H9 (cell line): Measurements from ENCODE around the gene SDE2. TPM values are rescaled to one million over a fixed set of nuclear protein-coding genes. Genes with fewer than 3 reads are reported as not detected.

ENCODE experiments used
- DNase-seq: peaks from one replicate; pipeline ENCODE4 v3.0.0-alpha.2; 2017
- H2AFZ ChIP-seq: one replicate; pipeline ENCODE4 v1.6.1; 2013; ENCODE audit warnings: mild to moderate bottlenecking, low read length, control low read depth, moderate library complexity
- H2AK5ac ChIP-seq: 2 replicates; pipeline ENCODE4 v1.6.1; 2013; ENCODE audit warnings: low read length, control low read depth, mixed read lengths; ENCODE audit not compliant: insufficient read length
- H2BK120ac ChIP-seq: one replicate; pipeline ENCODE4 v1.6.1; 2013; ENCODE audit warnings: low read depth, mild to moderate bottlenecking, low read length, control low read depth, inconsistent platforms; ENCODE audit not compliant: poor library complexity, severe bottlenecking
- H2BK12ac ChIP-seq: 2 replicates; pipeline ENCODE4 v1.6.1; 2013; ENCODE audit warnings: low read length, control low read depth, mixed read lengths, low read depth; ENCODE audit not compliant: insufficient read length
- H2BK15ac ChIP-seq: 2 replicates; pipeline ENCODE4 v1.6.1; 2013; ENCODE audit warnings: low read depth, low read length, control low read depth
- H2BK20ac ChIP-seq: one replicate; pipeline ENCODE4 v1.6.1; 2013; ENCODE audit warnings: low read depth, mild to moderate bottlenecking, low read length, control low read depth, inconsistent platforms; ENCODE audit not compliant: poor library complexity, severe bottlenecking
- H2BK5ac ChIP-seq: 2 replicates; pipeline ENCODE4 v1.6.1; 2013; ENCODE audit warnings: low read length, control low read depth, mixed read lengths; ENCODE audit not compliant: insufficient read length
- H3K14ac ChIP-seq: 2 replicates; pipeline ENCODE4 v1.6.1; 2013; ENCODE audit warnings: low read length, control low read depth; ENCODE audit not compliant: insufficient read depth
- H3K18ac ChIP-seq: 2 replicates; pipeline ENCODE4 v1.6.1; 2013; ENCODE audit warnings: low read depth, mild to moderate bottlenecking, mixed read lengths, low read length, control low read depth; ENCODE audit not compliant: insufficient read length
- H3K23ac ChIP-seq: 2 replicates; pipeline ENCODE4 v1.6.1; 2013; ENCODE audit warnings: low read length, control low read depth, mixed read lengths, low read depth; ENCODE audit not compliant: insufficient read length
- H3K23me2 ChIP-seq: 2 replicates; pipeline ENCODE4 v1.6.1; 2013; ENCODE audit warnings: low read depth, mild to moderate bottlenecking, mixed read lengths, low read length, control low read depth; ENCODE audit not compliant: insufficient read length, poor library complexity, severe bottlenecking
- H3K27ac ChIP-seq: 2 replicates; pipeline ENCODE4 v1.5.1; 2013; ENCODE audit warnings: low read length, control low read depth, mixed read lengths, low read depth; ENCODE audit not compliant: insufficient read length
- H3K27me3 ChIP-seq: 2 replicates; pipeline ENCODE4 v1.6.1; 2013; ENCODE audit warnings: low read length, control low read depth, inconsistent platforms; ENCODE audit not compliant: insufficient read depth
- H3K4ac ChIP-seq: 2 replicates; pipeline ENCODE4 v1.6.1; 2013; ENCODE audit warnings: low read depth, mild to moderate bottlenecking, control low read depth, inconsistent platforms, low read length, moderate library complexity
- H3K4me1 ChIP-seq: 2 replicates; pipeline ENCODE4 v1.6.1; 2013; ENCODE audit warnings: low read length, control low read depth, inconsistent platforms; ENCODE audit not compliant: insufficient read depth
- H3K4me2 ChIP-seq: 2 replicates; pipeline ENCODE4 v1.6.1; 2013; ENCODE audit warnings: low read length, control low read depth, mixed read lengths; ENCODE audit not compliant: insufficient read length, insufficient read depth
- H3K56ac ChIP-seq: 2 replicates; pipeline ENCODE4 v1.6.1; 2013; ENCODE audit warnings: low read depth, mild to moderate bottlenecking, mixed read lengths, low read length, control low read depth; ENCODE audit not compliant: insufficient read length
- H3K79me1 ChIP-seq: 2 replicates; pipeline ENCODE4 v1.6.1; 2013; ENCODE audit warnings: low read depth, mild to moderate bottlenecking, moderate library complexity, low read length, control low read depth, inconsistent platforms; ENCODE audit not compliant: insufficient read depth, poor library complexity, severe bottlenecking
- H3K79me2 ChIP-seq: 2 replicates; pipeline ENCODE4 v1.6.1; 2013; ENCODE audit warnings: low read length, control low read depth, inconsistent platforms; ENCODE audit not compliant: insufficient read depth
- H3K9ac ChIP-seq: 2 replicates; pipeline ENCODE4 v1.6.1; 2013; ENCODE audit warnings: low read length, control low read depth, mixed read lengths; ENCODE audit not compliant: insufficient read length; ENCODE audit errors: extremely low read depth
- H3K9me3 ChIP-seq: one replicate; pipeline ENCODE4 v1.6.1; 2013; ENCODE audit warnings: low read depth, low read length, inconsistent platforms; ENCODE audit not compliant: control insufficient read depth
- H3T11ph ChIP-seq: one replicate; pipeline ENCODE4 v1.6.1; 2013; ENCODE audit warnings: mild to moderate bottlenecking, low read length, control low read depth, inconsistent platforms
- H4K20me1 ChIP-seq: one replicate; pipeline ENCODE4 v1.6.1; 2013; ENCODE audit not compliant: control insufficient read depth, insufficient read length, insufficient read depth
- H4K5ac ChIP-seq: 2 replicates; pipeline ENCODE4 v1.6.1; 2013; ENCODE audit warnings: low read depth, mild to moderate bottlenecking, mixed read lengths, low read length, control low read depth; ENCODE audit not compliant: insufficient read length
- H4K8ac ChIP-seq: replicated peaks from 2 replicates; pipeline ENCODE4 v1.6.1; 2013; ENCODE audit warnings: low read length, control low read depth, mixed read lengths, low read depth; ENCODE audit not compliant: insufficient read length
- H4K91ac ChIP-seq: 2 replicates; pipeline ENCODE4 v1.6.1; 2013; ENCODE audit warnings: low read depth, mild to moderate bottlenecking, moderate library complexity, mixed read lengths, low read length, control low read depth; ENCODE audit not compliant: insufficient read length
- H3K27ac Mint-ChIP-seq, 3 experiments: 2 replicates in 2 of 3; 3 replicates in 1 of 3; pipeline ENCODE4 v1.8.0; 2020 to 2021; ENCODE audit warnings: mixed read lengths in 3 of 3, mild to moderate bottlenecking in 1 of 3, moderate library complexity in 1 of 3
- H3K27me3 Mint-ChIP-seq: 2 replicates; pipeline ENCODE4 v1.8.0; 2021; ENCODE audit warnings: low read depth, mild to moderate bottlenecking, moderate library complexity, mixed read lengths
- H3K36me3 Mint-ChIP-seq, 3 experiments: 2 replicates in 2 of 3; 3 replicates in 1 of 3; pipeline ENCODE4 v1.8.0; 2020 to 2021; ENCODE audit warnings: low read depth in 3 of 3, mixed read lengths in 3 of 3; ENCODE audit not compliant: insufficient read depth in 1 of 3
- H3K4me1 Mint-ChIP-seq, 2 experiments: 2 replicates each; pipeline ENCODE4 v1.8.0; 2020; ENCODE audit warnings: mixed read lengths in 2 of 2
- H3K4me3 Mint-ChIP-seq, 2 experiments: 2 replicates in 1 of 2; 3 replicates in 1 of 2; pipeline ENCODE4 v1.8.0; 2020 to 2021; ENCODE audit warnings: mild to moderate bottlenecking in 2 of 2, mixed read lengths in 2 of 2, moderate library complexity in 1 of 2
- H3K9me3 Mint-ChIP-seq, 2 experiments: 2 replicates in 1 of 2; 3 replicates in 1 of 2; pipeline ENCODE4 v1.8.0; 2020; ENCODE audit warnings: mild to moderate bottlenecking in 2 of 2, mixed read lengths in 2 of 2, moderate library complexity in 1 of 2
- CTCF ChIP-seq: fragments of 200-600 bp; sonication (generic); conservative IDR thresholded peaks from 3 replicates; pipeline ENCODE4 v1.8.0; 2021; ENCODE audit warnings: antibody characterized with exemption, mild to moderate bottlenecking
- whole genome bisulfite sequencing: extraction: QIAGEN DNeasy Blood & Tissue Kit; methylation state at CpG from one replicate; pipeline ENCODE4 v1.1.7; 2013; ENCODE audit warnings: missing lambda C conversion rate, low lambda C conversion rate, mixed read lengths; ENCODE audit not compliant: insufficient read length; ENCODE audit errors: extremely low coverage; 5-methylcytosine and 5-hydroxymethylcytosine counted together
- total RNA-seq: library from RNA; stranded (reverse); gene quantifications from 2 replicates; pipeline ENCODE4 v1.2.1, GENCODE V29; 2021

SDE2 gene
- total RNA-seq, 1 experiment from 2014 or later, result 20.5 TPM

GRCh38 chr1:226027538-226028217, 28.5 kb upstream of the SDE2 start:
- H3K18ac ChIP-seq, result no peak overlapping the region
- no peaks in the 10 kb centered on the region for H3K79me2 ChIP-seq
- no peak overlapping the region for H3K4me2 ChIP-seq
- TF ChIP-seq CTCF, result no peak
- no peaks in the 10 kb centered on the region for H3K79me1 ChIP-seq
- Mint-ChIP-seq H3K27ac (no peak overlapping the region), H3K27me3 (peaks cover 1% of the 10 kb centered on the region), H3K4me1 (no peaks in the 10 kb centered on the region), H3K36me3 (no peaks in the 10 kb centered on the region), H3K9me3 (no peaks in the 10 kb centered on the region), H3K4me3 (no peak overlapping the region)
- no peak overlapping the region for H4K8ac ChIP-seq
- H3K9me3 ChIP-seq, result no peaks in the 10 kb centered on the region
- no peak overlapping the region for H2BK12ac ChIP-seq
- no peak overlapping the region for H3K14ac ChIP-seq
- H3K56ac ChIP-seq, result no peak overlapping the region
- no peaks in the 10 kb centered on the region for H3K27me3 ChIP-seq
- H4K5ac ChIP-seq, result no peak overlapping the region
- no peak overlapping the region for H2BK15ac ChIP-seq
- no peak overlapping the region for H3K27ac ChIP-seq
- no peaks in the 10 kb centered on the region for H4K20me1 ChIP-seq
- no peak overlapping the region for H2BK120ac ChIP-seq
- no CpG with 5 or more reads among the region's 5 CpGs for WGBS
- no peak overlapping the region for H2AFZ ChIP-seq
- H3K4ac ChIP-seq, result no peak overlapping the region
- H3K23me2 ChIP-seq, result no peaks in the 10 kb centered on the region
- H2BK5ac ChIP-seq, result no peak overlapping the region
- H3T11ph ChIP-seq, result no peak overlapping the region
- no peak overlapping the region for H2AK5ac ChIP-seq
- no peak overlapping the region for H3K9ac ChIP-seq
- no peak overlapping the region for H4K91ac ChIP-seq
- H3K23ac ChIP-seq, result no peak overlapping the region
- no peak overlapping the region for H2BK20ac ChIP-seq
- no peak for DNase-seq
- no peaks in the 10 kb centered on the region for H3K4me1 ChIP-seq
